ENCODE data around the gene CCNG2.

DNA sequence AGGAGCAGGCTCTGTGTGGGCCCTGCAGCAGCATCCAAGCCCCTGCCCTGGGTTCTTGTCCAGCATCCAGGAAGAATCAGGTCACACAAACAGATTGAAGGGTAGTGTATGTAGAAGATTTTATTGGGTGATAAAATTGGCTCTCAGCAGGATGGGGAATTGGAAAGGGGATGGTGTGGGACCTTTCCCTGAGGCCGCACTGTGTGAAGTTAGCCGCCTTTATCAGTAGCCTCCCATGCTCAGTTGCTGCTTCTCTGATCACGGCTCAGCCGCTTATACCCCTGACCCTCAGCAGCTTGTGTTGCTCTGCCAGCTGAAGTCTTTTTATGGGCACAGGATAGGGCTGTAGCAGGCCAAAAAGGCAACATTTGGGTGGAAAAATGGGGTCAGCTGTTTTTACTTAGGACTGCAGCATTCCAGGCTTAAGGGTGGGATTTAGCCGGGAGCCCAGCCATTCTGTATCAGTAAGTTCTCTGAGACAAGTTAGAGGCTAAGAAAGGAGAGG is 35.2 kb upstream of the CCNG2 start:
- TF ChIP-seq, protein P1, sequence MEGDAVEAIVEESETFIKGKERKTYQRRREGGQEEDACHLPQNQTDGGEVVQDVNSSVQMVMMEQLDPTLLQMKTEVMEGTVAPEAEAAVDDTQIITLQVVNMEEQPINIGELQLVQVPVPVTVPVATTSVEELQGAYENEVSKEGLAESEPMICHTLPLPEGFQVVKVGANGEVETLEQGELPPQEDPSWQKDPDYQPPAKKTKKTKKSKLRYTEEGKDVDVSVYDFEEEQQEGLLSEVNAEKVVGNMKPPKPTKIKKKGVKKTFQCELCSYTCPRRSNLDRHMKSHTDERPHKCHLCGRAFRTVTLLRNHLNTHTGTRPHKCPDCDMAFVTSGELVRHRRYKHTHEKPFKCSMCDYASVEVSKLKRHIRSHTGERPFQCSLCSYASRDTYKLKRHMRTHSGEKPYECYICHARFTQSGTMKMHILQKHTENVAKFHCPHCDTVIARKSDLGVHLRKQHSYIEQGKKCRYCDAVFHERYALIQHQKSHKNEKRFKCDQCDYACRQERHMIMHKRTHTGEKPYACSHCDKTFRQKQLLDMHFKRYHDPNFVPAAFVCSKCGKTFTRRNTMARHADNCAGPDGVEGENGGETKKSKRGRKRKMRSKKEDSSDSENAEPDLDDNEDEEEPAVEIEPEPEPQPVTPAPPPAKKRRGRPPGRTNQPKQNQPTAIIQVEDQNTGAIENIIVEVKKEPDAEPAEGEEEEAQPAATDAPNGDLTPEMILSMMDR (IDR thresholded peaks at IDR 0.05) = no peak
- no peak for TF ChIP-seq POLR2A (IDR thresholded peaks at IDR 0.05)

All from uterus (tissue), 2 donors.